ENCODE results near the gene BUD31. TPM values are rescaled to one million over a fixed set of nuclear protein-coding genes. Genes with fewer than 3 reads are reported as not detected.
A peak's percentile ranks its signal among the peaks of the same experiment; 100 is the strongest.
"Not testable (repeated sequence)": the region's sequence is repeated elsewhere in the genome, so short reads cannot be mapped to it uniquely, and the experiment has no call there.

Gene BUD31
- total RNA-seq, 1 donor from 2014 or later = 73.4 TPM

DNA sequence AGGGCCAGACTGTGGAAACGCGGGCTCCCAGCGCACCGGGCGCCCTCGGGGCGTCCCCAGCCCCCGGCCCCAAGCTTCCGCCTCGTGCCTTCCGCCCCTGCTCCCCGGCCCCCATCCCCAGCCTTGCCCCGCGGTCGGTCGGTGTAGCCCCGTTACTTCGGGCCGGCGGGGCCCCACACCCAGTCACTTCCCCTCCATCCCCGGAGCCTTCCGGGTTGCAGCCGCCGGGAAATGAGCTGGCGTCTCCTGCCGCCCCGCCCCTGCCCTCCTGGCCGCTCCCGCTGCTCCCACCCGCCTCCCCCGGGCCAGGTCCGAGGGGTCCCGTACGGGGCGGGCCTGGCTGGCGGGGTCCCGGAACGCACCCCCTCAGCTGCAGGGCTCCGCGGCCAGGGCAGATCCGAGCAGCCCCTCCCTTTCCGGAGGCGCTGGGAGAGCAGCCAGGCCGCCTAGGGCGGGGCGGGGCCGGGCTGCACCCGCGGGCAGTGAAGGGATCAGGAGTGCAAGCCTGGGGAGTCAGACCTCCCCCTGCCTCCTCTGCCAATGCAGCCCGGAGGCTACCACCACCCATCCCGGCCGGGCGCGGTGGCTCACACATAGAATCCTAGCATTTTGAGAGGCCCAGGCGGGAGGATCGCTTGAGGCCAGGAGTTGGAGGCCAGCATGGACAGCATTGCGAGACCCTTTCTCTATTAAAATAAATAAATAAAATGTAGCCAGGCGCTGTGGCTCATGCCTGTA, 33.5 kb upstream of the BUD31 start:
- no peaks in the 10 kb centered on the region for H3K9me3 Mint-ChIP-seq (ENCODE audit: unreplicated experiment)
- H3K27ac Mint-ChIP-seq (ENCODE audit: unreplicated experiment) = no peak overlapping the region
- H3K4me1 Mint-ChIP-seq (ENCODE audit: unreplicated experiment) = peaks cover 12% of the 10 kb centered on the region
- DNase-seq (ENCODE audit: low spot score) = peak; percentile 58
- peak overlapping the region; percentile 78 for H3K4me3 Mint-ChIP-seq (ENCODE audit: unreplicated experiment)
- H3K27me3 Mint-ChIP-seq (ENCODE audit: unreplicated experiment) = peaks cover 7% of the 10 kb centered on the region
- H3K36me3 Mint-ChIP-seq (ENCODE audit: low read depth, unreplicated experiment) = peaks cover 4% of the 10 kb centered on the region
- TF ChIP-seq, protein P1, sequence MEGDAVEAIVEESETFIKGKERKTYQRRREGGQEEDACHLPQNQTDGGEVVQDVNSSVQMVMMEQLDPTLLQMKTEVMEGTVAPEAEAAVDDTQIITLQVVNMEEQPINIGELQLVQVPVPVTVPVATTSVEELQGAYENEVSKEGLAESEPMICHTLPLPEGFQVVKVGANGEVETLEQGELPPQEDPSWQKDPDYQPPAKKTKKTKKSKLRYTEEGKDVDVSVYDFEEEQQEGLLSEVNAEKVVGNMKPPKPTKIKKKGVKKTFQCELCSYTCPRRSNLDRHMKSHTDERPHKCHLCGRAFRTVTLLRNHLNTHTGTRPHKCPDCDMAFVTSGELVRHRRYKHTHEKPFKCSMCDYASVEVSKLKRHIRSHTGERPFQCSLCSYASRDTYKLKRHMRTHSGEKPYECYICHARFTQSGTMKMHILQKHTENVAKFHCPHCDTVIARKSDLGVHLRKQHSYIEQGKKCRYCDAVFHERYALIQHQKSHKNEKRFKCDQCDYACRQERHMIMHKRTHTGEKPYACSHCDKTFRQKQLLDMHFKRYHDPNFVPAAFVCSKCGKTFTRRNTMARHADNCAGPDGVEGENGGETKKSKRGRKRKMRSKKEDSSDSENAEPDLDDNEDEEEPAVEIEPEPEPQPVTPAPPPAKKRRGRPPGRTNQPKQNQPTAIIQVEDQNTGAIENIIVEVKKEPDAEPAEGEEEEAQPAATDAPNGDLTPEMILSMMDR (IDR thresholded peaks at IDR 0.05; ENCODE audit: unreplicated experiment) = no peak

DNA sequence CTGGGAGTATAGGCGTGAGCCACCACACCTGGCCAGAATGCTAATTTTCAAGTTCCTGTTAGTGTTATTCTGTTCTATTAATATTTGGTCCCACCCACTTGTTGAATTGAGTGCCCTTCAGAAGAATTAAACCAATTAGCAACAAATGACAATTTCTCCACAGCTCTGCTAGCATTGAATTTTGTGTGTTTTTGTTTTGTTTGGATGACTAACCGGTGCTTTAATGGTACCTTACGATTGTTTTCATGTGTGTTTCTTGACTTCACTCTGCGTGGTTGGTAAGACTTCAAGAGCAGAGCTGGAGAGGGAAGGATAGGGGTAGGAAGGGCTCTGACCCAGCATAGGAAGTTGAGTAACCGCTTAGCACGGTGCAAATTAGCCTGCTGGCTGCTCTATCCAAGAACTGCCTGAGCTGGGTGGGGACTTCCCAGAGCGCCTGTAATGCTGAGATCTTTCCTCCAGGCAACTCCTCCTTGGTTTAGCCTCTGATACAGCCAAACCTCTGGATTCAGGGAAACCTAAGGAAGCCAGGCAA, 29.7 kb upstream of the BUD31 start:
- Mint-ChIP-seq H3K9me3 (ENCODE audit: unreplicated experiment) (no peaks in the 10 kb centered on the region), H3K4me1 (ENCODE audit: unreplicated experiment) (peaks cover 19% of the 10 kb centered on the region), H3K36me3 (ENCODE audit: low read depth, unreplicated experiment) (peaks cover 9% of the 10 kb centered on the region), H3K27me3 (ENCODE audit: unreplicated experiment) (peaks cover 5% of the 10 kb centered on the region), H3K4me3 (ENCODE audit: unreplicated experiment) (peak overlapping the region; percentile 83), H3K27ac (ENCODE audit: unreplicated experiment) (peak overlapping the region; percentile 85)
- TF ChIP-seq, protein P1 (IDR thresholded peaks at IDR 0.05; ENCODE audit: unreplicated experiment) = no peak
- DNase-seq (ENCODE audit: low spot score) = no peak

DNA sequence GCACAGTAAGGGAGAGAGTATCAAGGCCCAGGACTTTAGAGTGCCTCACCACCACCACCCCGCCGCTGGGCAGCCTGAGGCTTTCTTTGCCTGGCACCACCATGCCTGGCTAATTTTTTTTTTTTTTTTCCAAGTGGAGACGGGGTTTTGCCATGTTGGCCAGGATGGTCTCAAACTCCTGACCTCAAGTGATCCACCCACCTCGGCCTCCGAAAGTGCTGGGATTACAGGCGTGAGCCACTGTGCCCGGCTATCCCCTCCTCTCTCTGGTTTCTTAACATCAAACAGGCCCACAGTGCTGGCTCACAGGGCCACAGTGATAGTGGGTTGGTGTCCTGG, 29.1 kb upstream of the BUD31 start:
- Mint-ChIP-seq H3K27ac (ENCODE audit: unreplicated experiment) (peak overlapping the region; percentile 37), H3K4me1 (ENCODE audit: unreplicated experiment) (peaks cover 19% of the 10 kb centered on the region), H3K4me3 (ENCODE audit: unreplicated experiment) (peak overlapping the region; percentile 83)
- H3K27me3 Mint-ChIP-seq (ENCODE audit: unreplicated experiment); DNase-seq (ENCODE audit: low spot score); H3K9me3 Mint-ChIP-seq (ENCODE audit: unreplicated experiment); H3K36me3 Mint-ChIP-seq (ENCODE audit: low read depth, unreplicated experiment): not testable (repeated sequence)

DNA sequence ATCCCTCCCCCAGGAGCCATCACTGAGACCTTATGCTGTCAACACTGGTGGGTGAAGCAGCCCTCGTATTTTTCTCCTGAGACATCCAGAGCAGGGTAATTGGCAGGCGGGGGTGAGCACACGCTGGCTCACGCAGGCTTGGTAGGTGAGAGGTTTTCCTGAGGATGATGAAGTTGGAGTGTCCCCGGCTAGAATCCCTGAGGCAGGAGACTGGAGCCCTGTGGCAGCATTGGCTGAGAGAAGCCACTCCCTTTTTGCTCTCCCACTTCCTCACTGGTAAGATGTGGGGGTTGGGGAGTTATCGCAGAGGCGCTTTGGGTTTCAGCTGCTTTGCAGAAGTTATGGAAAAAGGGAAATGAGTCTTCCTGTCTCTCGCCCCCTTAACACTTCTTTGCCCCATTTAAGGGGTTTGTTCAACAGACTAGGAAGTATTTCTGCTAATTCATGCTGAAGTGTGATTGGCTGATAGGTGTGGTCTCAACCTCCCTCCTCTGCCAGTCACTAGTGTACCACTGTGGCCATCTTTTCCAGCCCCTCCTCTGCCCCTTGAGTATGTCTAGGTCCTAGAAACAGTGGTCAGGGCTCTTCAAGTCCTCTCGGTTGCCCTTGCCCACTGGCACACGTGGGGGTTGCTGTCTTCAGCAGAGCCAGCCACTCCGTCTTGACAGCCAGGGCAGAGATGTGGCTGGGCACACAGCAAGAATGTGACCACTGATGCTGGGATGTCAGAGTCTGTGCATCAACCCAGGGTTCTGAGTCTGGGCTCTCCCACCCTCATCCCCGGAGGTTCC, 28.5 kb upstream of the BUD31 start:
- Mint-ChIP-seq H3K4me3 (ENCODE audit: unreplicated experiment) (peak overlapping the region; percentile 60), H3K4me1 (ENCODE audit: unreplicated experiment) (peaks cover 19% of the 10 kb centered on the region), H3K27ac (ENCODE audit: unreplicated experiment) (peak overlapping the region; percentile 37), H3K27me3 (ENCODE audit: unreplicated experiment) (peaks cover 5% of the 10 kb centered on the region), H3K36me3 (ENCODE audit: low read depth, unreplicated experiment) (peaks cover 9% of the 10 kb centered on the region), H3K9me3 (ENCODE audit: unreplicated experiment) (no peaks in the 10 kb centered on the region)
- TF ChIP-seq, protein P1 (IDR thresholded peaks at IDR 0.05; ENCODE audit: unreplicated experiment) = no peak
- no peak for DNase-seq (ENCODE audit: low spot score)

DNA sequence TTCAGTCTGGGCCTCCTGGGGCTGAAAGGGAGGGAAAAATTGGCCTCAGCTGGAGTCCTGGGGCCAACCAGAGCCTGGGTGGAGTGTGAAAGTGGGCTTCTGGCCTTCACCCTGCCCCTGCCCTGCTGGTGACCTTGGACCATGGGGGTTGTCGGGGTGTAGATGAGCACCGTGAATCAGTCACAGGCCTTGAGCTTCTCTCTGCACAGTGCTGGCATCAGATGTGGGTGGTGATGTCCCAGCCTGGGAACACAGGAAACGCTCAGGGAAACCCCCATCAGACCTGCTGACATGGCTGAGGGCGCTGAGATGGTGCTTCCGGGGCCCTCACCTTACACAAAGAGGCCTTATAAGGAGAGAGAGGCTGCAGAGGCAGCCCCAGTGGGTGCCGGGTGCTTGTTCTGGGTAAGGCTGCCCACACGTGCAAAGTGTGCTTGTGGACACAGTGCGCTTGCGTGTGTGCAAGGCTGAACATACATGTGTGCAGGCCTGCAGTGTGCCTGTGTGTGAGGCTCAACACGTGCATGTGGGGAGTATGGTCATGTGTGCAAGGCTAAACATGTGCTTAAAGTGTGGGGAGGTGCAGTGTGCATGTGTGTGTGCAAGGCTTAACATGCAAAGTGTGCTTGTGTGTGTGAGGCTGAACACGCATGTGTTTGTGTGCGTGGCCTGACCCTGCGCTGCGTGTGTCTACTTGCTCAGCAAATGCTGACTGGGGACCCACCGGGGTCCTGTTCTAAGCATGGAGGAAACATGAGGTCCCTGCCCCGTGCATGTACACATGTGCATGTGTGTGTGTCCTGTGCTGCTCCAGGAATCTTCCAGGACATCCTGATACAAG, 27.7 kb upstream of the BUD31 start:
- TF ChIP-seq, protein P1 (IDR thresholded peaks at IDR 0.05; ENCODE audit: unreplicated experiment) = no peak
- H3K4me3 Mint-ChIP-seq (ENCODE audit: unreplicated experiment) = no peak overlapping the region

More for the DNA sequence above, 27.7 kb upstream of the BUD31 start:
- Mint-ChIP-seq H3K27ac (ENCODE audit: unreplicated experiment) (peak overlapping the region; percentile 48), H3K9me3 (ENCODE audit: unreplicated experiment) (no peaks in the 10 kb centered on the region), H3K4me1 (ENCODE audit: unreplicated experiment) (peaks cover 19% of the 10 kb centered on the region), H3K27me3 (ENCODE audit: unreplicated experiment) (peaks cover 5% of the 10 kb centered on the region), H3K36me3 (ENCODE audit: low read depth, unreplicated experiment) (peaks cover 10% of the 10 kb centered on the region)
- DNase-seq (ENCODE audit: low spot score) = no peak

All from endothelial cell (in vitro differentiated cells).